GM12892 (cell line): Measurements from ENCODE around the gene NPIPA7. TPM values are rescaled to one million over a fixed set of nuclear protein-coding genes. Genes with fewer than 3 reads are reported as not detected.
"Not testable (repeated sequence)": the region's sequence is repeated elsewhere in the genome, so short reads cannot be mapped to it uniquely, and the experiment has no call there.

ENCODE experiments used
- DNase-seq: peaks from one replicate; pipeline ENCODE4 v3.0.0; 2011; ENCODE audit not compliant: insufficient read length
- FAIRE-seq: peaks from 2 replicates; lab custom pipeline; 2011; peaks lifted over from hg19 to GRCh38; lab: Jason Lieb, UNC
- polyA plus RNA-seq: library from polyadenylated mRNA; unstranded; fragments of >200 nt; gene quantifications from one replicate; pipeline ENCODE4 v1.2.1, GENCODE V29; 2012; ENCODE audit warnings: missing spikeins, inconsistent platforms; ENCODE audit not compliant: missing spikeins

The NPIPA7 gene
- polyA plus RNA-seq: 7.3 TPM

- DNase-seq, FAIRE-seq: not testable (repeated sequence)
Measured at GRCh38 chr16:16378840-16379239, at the start of gene NPIPA7. Gene NPIPA7 (plus strand): TSS chr16:16379140. CDS start chr16:16379245, 105 bp downstream.

- DNase-seq, FAIRE-seq: not testable (repeated sequence)
Measured at GRCh38 chr16:16331466-16331865, 47.5 kb upstream of the NPIPA7 start.

GRCh38 chr16:16357556-16357955 is 21.4 kb upstream of the NPIPA7 start:
- FAIRE-seq, DNase-seq: not testable (repeated sequence)

- FAIRE-seq: not testable (repeated sequence)
Measured at GRCh38 chr16:16358539-16359240, 20.2 kb upstream of the NPIPA7 start.

GRCh38 chr16:16363595-16363994 is 15.3 kb upstream of the NPIPA7 start:
- not testable (repeated sequence) for DNase-seq, FAIRE-seq

More at GRCh38 chr16:16358539-16359240, 20.2 kb upstream of the NPIPA7 start:
- not testable (repeated sequence) for DNase-seq

- FAIRE-seq, DNase-seq: not testable (repeated sequence)
Measured at GRCh38 chr16:16364100-16364499, 14.8 kb upstream of the NPIPA7 start.

GRCh38 chr16:16364701-16365100 is 14.2 kb upstream of the NPIPA7 start:
- not testable (repeated sequence) for FAIRE-seq, DNase-seq

GRCh38 chr16:16365319-16365718 is 13.6 kb upstream of the NPIPA7 start:
- FAIRE-seq, DNase-seq: not testable (repeated sequence)

- FAIRE-seq, DNase-seq: not testable (repeated sequence)
Measured at GRCh38 chr16:16365851-16366250, 13.1 kb upstream of the NPIPA7 start.

GRCh38 chr16:16366552-16367284 is 12.2 kb upstream of the NPIPA7 start:
- DNase-seq, FAIRE-seq: not testable (repeated sequence)

GRCh38 chr16:16367285-16367628 is 11.7 kb upstream of the NPIPA7 start:
- not testable (repeated sequence) for DNase-seq, FAIRE-seq

GRCh38 chr16:16369081-16369856 is 9.7 kb upstream of the NPIPA7 start:
- FAIRE-seq, DNase-seq: not testable (repeated sequence)

GRCh38 chr16:16371136-16371735 is 7.7 kb upstream of the NPIPA7 start:
- not testable (repeated sequence) for DNase-seq, FAIRE-seq

- not testable (repeated sequence) for DNase-seq, FAIRE-seq
Measured at GRCh38 chr16:16374192-16374591, 4.7 kb upstream of the NPIPA7 start.

- not testable (repeated sequence) for DNase-seq, FAIRE-seq
Measured at GRCh38 chr16:16399685-16400084, 20.7 kb downstream of the NPIPA7 start.

GRCh38 chr16:16402333-16402732 is 23.4 kb downstream of the NPIPA7 start:
- not testable (repeated sequence) for DNase-seq, FAIRE-seq

- FAIRE-seq, DNase-seq: not testable (repeated sequence)
Measured at GRCh38 chr16:16404283-16404682, 25.3 kb downstream of the NPIPA7 start.

- DNase-seq, FAIRE-seq: not testable (repeated sequence)
Measured at GRCh38 chr16:16405421-16405820, 26.5 kb downstream of the NPIPA7 start.

- not testable (repeated sequence) for DNase-seq, FAIRE-seq
Measured at GRCh38 chr16:16408430-16408829, 29.5 kb downstream of the NPIPA7 start.
